HEK293T (cell line): ENCODE data around the gene TCN2.

ENCODE experiments used
- ARNT ChIP-seq: fragments of 450-650 bp; IDR thresholded peaks from 2 replicates; pipeline ENCODE4 v1.6.1; 2017; ENCODE audit warnings: mild to moderate bottlenecking
- BHLHE40 ChIP-seq: fragments of 450-650 bp; IDR thresholded peaks from 2 replicates; pipeline ENCODE4 v1.6.1; 2016; ENCODE audit warnings: mild to moderate bottlenecking, moderate library complexity, borderline replicate concordance
- CTBP1 ChIP-seq: fragments of 450-650 bp; IDR thresholded peaks from 2 replicates; pipeline ENCODE4 v1.6.1; 2016; ENCODE audit warnings: borderline replicate concordance
- ELF4 ChIP-seq: fragments of 450-650 bp; IDR thresholded peaks from 2 replicates; pipeline ENCODE4 v1.6.1; 2017; ENCODE audit warnings: antibody characterized with exemption
- FOXA1 ChIP-seq: fragments of 450-650 bp; IDR thresholded peaks from 2 replicates; pipeline ENCODE4 v1.6.1; 2016; ENCODE audit warnings: mild to moderate bottlenecking
- FOXM1 ChIP-seq: fragments of 450-650 bp; IDR thresholded peaks from 2 replicates; pipeline ENCODE4 v1.6.1; 2017; ENCODE audit warnings: mild to moderate bottlenecking, borderline replicate concordance
- PKNOX1 ChIP-seq: fragments of 450-650 bp; IDR thresholded peaks from 2 replicates; pipeline ENCODE4 v1.6.1; 2016
- SP1 ChIP-seq: fragments of 450-650 bp; IDR thresholded peaks from 2 replicates; pipeline ENCODE4 v1.6.1; 2017
- SUZ12 ChIP-seq: fragments of 450-650 bp; IDR thresholded peaks from 2 replicates; pipeline ENCODE4 v1.6.1; 2016; ENCODE audit warnings: mild to moderate bottlenecking
- TARDBP ChIP-seq: fragments of 450-650 bp; IDR thresholded peaks from 2 replicates; pipeline ENCODE4 v1.6.1; 2016

GRCh38 chr22:30574997-30575671 is 31.8 kb upstream of the TCN2 start:
- TF ChIP-seq SUZ12, result no peak
- no peak for TF ChIP-seq SP1
- no peak for TF ChIP-seq BHLHE40
- no peak for TF ChIP-seq PKNOX1
- no peak for TF ChIP-seq ELF4
- TF ChIP-seq FOXA1, result no peak
- TF ChIP-seq TARDBP, result no peak
- no peak for TF ChIP-seq FOXM1
- TF ChIP-seq CTBP1, result no peak
- TF ChIP-seq ARNT, result no peak
